NB4 (cell line): ENCODE results near the gene FAR2.
A peak's percentile ranks its signal among the peaks of the same experiment; 100 is the strongest.

Experiments
- DNase-seq: peaks from one replicate; pipeline ENCODE4 v3.0.0; 2010; ENCODE audit warnings: low read depth
- H3K4me3 ChIP-seq: one replicate; pipeline ENCODE4 v1.5.1; 2011; ENCODE audit warnings: mild to moderate bottlenecking, low read depth, low read length, moderate library complexity
- MYC ChIP-seq: IDR thresholded peaks from 2 replicates; pipeline ENCODE4 v1.6.1; 2011; ENCODE audit warnings: low read depth, low read length
- POLR2A ChIP-seq: IDR thresholded peaks from 2 replicates; pipeline ENCODE4 v1.6.1; 2011; ENCODE audit warnings: mild to moderate bottlenecking; ENCODE audit not compliant: insufficient read length; ENCODE audit errors: extremely low read depth
- TF ChIP-seq, protein P1 (sequence below): IDR thresholded peaks from one replicate; pipeline ENCODE4 v1.5.1; 2012; ENCODE audit warnings: low read depth, low read length
- TF ChIP-seq, protein P2 (sequence below): IDR thresholded peaks from 2 replicates; pipeline ENCODE4 v1.6.1; 2011; ENCODE audit warnings: low read depth, low read length

FAR2 gene

DNA sequence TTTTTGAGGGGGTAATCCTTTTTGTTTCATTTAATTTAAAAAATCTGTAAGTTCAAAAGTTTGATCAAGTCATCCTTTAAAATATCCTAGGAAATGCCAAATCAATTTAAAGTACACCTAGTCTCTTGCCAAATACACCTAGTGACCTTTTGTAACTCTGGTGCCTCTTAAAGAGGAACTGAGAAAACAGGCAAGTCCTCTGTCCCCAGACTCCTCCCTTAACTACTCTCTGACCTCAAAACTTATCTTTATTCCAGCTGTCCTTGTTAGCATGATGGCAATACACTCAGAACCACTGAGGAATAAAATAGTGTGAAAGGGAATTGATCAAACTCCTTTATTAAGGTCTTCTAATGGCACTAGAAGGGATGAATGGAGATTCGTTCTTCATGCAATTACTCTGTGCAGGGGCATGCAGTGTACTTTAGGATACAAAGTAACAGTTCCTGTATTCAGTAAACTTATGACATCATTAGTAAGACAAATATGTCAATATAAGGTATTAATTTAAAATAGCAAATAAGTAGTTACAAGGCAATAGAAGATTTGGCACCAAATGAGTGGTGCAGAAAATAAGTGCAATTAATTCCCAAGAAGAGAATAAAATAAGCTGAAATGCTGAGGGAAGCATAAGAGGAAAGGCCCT lies 3.3 kb downstream of the FAR2 start:
- TF ChIP-seq, protein P1, sequence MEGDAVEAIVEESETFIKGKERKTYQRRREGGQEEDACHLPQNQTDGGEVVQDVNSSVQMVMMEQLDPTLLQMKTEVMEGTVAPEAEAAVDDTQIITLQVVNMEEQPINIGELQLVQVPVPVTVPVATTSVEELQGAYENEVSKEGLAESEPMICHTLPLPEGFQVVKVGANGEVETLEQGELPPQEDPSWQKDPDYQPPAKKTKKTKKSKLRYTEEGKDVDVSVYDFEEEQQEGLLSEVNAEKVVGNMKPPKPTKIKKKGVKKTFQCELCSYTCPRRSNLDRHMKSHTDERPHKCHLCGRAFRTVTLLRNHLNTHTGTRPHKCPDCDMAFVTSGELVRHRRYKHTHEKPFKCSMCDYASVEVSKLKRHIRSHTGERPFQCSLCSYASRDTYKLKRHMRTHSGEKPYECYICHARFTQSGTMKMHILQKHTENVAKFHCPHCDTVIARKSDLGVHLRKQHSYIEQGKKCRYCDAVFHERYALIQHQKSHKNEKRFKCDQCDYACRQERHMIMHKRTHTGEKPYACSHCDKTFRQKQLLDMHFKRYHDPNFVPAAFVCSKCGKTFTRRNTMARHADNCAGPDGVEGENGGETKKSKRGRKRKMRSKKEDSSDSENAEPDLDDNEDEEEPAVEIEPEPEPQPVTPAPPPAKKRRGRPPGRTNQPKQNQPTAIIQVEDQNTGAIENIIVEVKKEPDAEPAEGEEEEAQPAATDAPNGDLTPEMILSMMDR = no peak
- TF ChIP-seq, protein P2, sequence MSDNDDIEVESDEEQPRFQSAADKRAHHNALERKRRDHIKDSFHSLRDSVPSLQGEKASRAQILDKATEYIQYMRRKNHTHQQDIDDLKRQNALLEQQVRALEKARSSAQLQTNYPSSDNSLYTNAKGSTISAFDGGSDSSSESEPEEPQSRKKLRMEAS = no peak
- no peak for TF ChIP-seq POLR2A
- no peak for TF ChIP-seq MYC
- peak; percentile 87 for DNase-seq
- no peak overlapping the region for H3K4me3 ChIP-seq

DNA sequence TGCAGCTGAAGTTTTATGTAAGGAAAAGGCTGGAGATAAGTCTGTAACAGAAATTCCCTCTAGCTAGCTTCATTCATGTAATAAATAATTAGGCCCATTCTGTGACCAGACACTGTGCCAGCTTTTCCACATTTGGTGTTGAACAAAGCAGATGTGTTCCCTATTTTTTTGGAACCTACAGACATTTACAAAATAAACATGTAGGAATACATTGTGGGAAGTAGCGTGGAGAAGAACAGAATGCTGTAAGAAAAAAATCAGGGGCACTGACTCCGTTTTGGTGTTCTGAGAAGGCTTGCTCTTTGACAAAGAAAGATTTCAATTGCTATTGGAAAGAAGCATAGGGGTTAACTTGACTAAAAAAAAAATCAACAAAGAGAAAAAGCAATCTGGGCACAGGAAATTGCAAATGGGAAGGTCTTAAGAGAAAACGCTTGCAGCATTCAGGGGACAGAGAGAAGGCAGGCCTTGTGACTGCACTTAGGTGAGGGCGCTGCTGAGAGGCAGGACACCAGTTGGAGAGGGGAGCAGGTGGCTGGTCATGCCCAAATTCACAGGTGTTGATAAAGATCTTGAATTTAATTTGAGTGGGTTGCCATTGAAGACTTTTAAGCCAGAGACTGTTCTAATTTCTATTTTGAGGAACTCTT lies 4.0 kb downstream of the FAR2 start:
- no peak overlapping the region for H3K4me3 ChIP-seq
- TF ChIP-seq POLR2A = no peak
- TF ChIP-seq, protein P2 = no peak
- no peak for TF ChIP-seq MYC
- TF ChIP-seq, protein P1 = no peak
- peak; percentile 47 for DNase-seq

DNA sequence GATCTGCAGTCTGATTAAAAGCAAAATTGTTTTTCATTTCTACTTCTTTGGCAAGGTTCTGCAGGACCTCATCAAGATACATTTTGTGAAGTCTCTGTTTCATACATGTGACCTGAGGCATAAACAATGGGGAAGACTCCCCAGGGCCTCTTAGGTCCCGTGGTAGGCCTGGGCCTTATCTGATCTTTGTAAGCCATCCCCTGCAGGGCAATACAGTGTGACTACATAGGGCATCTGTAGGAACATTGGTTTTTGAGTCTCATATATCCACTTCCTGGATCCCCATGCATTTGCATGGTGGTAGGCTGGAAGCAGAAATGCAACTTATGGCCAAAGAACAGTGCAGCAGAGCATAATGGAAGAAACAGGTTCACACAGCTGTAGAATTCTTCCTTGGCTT lies 6.0 kb downstream of the FAR2 start:
- DNase-seq = peak; percentile 83
- no peak for TF ChIP-seq POLR2A
- TF ChIP-seq, protein P2 = peak; percentile 53; the same call in 1 of the 2 replicates
- H3K4me3 ChIP-seq = no peak overlapping the region

DNA sequence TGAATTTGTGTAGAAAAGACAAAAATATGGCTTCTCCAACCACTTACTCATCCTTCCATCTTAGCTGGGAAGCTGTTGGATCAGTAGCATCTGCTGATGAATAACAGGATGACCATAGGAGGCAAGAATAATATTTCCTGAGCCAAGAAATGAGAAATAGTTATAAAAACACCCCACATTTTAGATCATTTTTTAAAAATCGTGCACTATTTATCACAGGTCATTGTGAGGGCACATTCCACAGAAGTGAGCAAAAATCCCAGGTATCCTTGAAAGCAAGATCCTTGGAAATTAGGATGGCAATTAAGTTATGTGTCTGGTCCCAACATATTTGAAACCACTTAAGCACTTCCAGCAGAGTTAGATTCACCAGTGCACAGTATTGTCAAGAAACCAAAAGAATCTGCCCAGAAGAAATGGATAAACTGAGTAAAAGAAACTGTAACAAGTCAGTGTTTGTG lies 8.4 kb downstream of the FAR2 start:
- peak overlapping the region; percentile 54 for H3K4me3 ChIP-seq
- TF ChIP-seq, protein P2 = no peak
- TF ChIP-seq MYC = no peak
- TF ChIP-seq, protein P1 = no peak
- no peak for TF ChIP-seq POLR2A
- DNase-seq = no peak

DNA sequence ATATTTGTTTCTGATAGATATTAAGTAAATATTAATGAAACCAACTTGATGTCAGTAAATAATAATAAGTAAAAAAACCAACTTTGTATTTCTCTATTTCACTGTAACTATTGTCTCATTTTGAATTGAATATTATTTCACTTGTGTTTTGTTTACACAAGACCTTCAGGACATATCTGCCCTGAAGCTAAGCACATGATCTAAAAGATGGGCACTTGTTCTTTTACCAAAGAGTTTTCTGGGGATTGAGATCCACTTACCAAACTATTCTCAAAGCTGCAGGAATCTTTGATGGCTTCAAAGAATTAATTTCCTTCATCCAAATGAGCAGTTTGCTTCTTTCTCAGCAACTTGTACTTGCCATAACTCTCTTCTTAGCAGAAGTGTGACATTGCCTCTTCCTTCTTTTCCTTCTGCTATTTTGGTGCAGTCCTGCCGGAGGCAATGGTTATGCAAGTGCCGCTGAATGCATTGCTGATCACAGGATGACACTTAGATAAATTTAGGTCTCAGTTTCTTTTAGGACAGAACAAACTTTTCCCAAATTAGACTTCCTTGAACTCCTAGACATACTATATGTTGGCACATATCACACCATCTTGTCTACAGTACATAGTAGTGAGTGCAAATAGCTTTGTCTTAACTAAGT lies 9.2 kb downstream of the FAR2 start:
- TF ChIP-seq, protein P2 = peak; percentile 66
- TF ChIP-seq POLR2A = no peak
- DNase-seq = peak; percentile 88
- peak overlapping the region; percentile 54 for H3K4me3 ChIP-seq

DNA sequence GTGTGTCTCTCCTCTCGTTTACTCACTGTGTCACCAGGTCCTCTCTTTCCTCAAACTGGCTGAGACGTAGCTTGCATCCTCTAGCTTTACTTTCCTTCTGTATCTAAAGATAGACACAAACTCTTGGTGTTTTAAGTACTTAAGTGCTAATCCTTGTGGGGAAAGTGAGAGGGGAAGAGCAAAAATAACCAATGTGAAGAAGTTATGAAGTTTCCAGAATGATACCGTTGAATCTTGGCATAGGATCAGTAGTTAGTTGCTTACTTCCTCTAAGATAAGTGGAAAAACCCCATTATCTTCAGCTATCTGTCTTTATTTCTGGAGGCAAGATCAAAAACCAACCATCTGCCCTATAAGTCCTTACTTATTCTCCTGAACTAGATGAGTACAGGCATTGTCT lies 10.6 kb downstream of the FAR2 start:
- TF ChIP-seq MYC (no peak), POLR2A (no peak)
- TF ChIP-seq, protein P2 = no peak
- TF ChIP-seq, protein P1 = no peak
- DNase-seq = no peak
- no peak overlapping the region for H3K4me3 ChIP-seq
